ENCODE measurements around the gene LCE3B.
A peak's percentile ranks its signal among the peaks of the same experiment; 100 is the strongest.
"Not testable (repeated sequence)": the region's sequence is repeated elsewhere in the genome, so short reads cannot be mapped to it uniquely, and the experiment has no call there.

The LCE3B gene, protein sequence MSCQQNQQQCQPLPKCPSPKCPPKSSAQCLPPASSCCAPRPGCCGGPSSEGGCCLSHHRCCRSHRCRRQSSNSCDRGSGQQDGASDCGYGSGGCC

DNA sequence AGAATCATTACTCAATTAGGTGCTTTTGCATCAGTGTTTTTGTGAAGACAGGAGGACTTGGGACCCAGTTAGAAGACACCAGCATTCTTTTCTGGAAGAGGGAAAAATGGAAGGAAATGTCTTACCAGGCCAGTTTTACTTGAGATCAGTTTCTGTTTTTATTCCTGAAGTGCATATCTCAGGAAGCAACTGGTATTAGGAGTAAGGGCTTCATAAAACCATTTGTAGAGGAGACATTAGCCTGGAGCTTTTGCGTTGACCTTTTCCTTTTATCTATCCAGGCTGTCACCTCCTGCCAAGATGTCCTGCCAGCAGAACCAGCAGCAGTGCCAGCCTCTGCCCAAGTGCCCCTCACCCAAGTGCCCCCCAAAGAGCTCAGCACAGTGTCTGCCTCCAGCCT is at the start of gene LCE3B:
Gene LCE3B (plus strand): TSS at position 301 of the 400 bp plus-strand sequence. CDS start 0 bp downstream, at position 301.
- DNase-seq (ENCODE audit: low read depth), result no peak

DNA sequence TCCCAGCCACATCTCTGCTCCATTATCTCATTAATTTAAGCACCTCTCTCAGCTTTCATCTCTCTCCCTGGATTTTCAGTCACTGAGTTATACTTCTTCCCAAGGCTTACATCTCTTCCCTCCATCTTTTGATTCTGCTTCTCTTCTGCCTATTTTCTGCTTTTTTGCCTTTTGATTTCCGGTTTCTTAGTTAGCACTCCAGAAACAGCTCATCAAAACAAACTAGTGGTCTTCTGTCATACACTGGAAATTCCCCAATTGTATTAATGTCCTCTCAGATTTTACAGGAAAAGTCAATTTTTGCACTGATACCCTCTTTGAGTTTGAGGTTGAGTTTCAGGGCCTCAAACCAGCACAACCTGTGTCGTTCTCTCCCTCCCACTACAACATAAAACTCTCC is 48.5 kb upstream of the LCE3B start:
- no peak for DNase-seq (ENCODE audit: low read depth)

DNA sequence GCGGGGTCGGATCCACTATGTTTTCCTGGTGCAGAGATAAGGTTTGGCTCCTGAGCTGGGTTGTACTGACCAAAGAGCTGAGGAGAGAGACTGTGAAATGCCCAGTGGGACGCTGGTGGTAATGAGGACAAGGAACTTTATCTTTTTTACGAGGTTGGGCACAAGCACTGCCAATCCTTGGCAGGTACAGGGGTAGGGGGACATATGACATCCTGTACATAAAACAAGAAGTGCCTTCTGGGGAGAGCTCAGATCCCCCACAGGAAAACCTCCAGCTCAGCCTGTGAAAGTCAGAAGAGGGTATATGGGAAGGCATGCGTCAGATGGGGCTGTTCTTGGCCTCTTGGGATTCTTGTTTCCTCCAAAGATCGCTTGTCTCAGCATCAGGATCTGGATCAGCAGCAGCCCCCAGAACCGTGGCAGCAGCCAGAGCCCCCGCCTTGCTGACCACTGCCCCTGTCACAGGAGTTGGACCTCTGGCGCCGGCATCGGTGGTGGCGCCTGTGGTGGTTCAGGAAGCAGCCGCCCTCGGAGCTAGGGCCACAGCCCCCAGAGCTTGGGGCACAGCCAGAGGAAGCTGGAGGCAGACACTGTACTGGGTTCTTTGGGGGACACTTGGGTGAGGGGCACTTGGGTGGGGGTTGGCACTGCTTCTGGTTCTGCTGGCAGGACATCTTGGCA is 47.9 kb upstream of the LCE3B start:
- DNase-seq (ENCODE audit: low read depth), result no peak

DNA sequence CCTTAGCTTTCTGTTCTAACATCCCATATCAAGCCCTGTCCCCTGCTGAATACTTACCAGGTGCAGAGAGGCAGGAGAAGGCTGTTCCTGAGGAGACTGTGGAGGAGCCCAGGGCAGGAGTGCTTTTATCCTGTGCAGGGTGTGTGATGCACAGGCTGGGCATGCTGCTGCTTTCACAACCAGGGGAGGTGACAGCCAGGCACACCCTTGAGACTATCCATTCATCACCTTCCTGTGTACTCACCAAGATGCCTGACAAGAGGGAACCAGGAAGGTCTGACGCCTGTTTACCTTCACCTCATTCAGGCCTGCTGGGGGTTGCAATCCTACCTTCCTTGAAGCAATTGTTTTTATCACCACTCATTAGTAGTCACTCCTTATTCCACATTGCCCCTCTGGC is 46.9 kb upstream of the LCE3B start, which contains the start of gene LCE3E:
Gene LCE3E (minus strand): TSS at position 100 of the 400 bp plus-strand sequence. CDS start 572 bp downstream, outside the sequence.
- no peak for DNase-seq (ENCODE audit: low read depth)

DNA sequence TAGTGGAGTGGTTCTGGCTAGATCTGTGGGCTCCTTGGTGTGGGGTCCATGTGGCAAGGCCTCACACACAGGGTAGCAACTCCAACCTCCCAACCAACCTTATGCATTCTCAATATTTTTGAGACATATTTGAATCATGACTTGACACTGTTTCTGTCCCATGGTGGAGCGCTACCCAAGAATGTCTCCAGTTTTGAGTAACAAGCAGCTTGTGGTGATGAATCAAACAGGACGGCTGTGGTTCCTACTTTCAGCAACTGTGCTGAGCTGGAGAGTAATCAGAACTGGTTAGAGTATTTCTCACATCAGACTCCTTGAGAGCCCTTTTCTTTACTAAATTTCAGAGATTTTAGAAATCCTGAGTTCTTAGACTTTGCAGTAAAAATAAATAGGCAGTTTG is 36.4 kb upstream of the LCE3B start:
- no peak for DNase-seq (ENCODE audit: low read depth)

DNA sequence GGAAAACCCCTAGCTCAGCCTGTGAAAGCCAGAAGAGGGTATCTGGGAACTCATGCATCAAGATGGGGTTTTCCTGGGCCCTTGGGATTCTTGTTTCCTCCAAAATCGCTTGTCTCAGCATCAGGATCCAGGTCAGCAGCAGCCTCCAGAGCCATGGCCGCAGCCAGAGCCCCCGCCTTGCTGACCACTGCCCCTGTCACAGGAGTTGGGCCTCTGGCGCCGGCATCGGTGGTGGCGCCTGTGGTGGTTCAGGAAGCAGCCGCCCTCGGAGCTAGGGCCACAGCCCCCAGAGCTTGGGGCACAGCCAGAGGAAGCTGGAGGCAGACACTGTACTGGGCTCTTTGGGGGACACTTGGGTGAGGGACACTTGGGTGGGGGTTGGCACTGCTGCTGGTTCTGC is 34.1 kb upstream of the LCE3B start:
- DNase-seq (ENCODE audit: low read depth), result not testable (repeated sequence)

DNA sequence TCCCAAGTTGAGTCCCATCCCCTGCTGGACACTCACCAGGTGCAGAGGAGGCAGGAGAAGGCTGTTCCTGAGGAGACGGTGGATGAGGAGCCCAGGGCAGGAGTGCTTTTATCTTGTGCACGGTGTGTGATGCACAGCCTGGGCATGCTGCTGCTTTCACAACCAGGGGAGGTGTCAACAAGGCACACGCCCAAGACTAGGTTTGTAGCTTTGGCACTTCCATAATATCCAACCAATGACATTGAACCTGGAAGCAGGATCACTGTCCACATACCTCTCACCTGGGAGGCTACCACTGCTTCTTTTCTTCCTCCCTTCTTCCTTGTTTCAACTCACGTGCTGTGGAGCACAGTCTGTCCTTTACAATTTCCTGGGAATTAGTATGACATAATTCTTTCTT is 33.2 kb upstream of the LCE3B start, which contains the start of gene LCE3D:
Gene LCE3D (minus strand): TSS at position 84 of the 400 bp plus-strand sequence. CDS start 580 bp downstream, outside the sequence.
- no peak for DNase-seq (ENCODE audit: low read depth)

DNA sequence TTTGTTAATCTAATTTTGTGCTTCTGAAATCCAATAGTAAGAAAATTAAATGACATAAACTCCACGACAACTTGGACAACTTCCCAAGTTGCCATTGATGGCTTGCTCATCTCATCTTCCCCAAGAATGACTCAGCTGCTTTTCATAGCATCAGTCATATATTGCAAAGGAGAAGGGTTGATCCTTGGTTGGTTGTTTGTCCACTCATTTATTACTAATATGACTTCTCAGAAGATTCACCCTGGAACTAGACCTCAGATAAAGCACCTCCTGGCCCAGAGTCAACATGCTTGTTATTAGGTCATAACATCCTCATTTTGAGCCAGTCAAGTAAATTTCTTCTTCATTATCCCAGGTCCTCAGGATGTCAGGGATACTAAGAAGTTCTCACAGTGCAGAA is 31.0 kb upstream of the LCE3B start:
- DNase-seq (ENCODE audit: low read depth), result no peak

DNA sequence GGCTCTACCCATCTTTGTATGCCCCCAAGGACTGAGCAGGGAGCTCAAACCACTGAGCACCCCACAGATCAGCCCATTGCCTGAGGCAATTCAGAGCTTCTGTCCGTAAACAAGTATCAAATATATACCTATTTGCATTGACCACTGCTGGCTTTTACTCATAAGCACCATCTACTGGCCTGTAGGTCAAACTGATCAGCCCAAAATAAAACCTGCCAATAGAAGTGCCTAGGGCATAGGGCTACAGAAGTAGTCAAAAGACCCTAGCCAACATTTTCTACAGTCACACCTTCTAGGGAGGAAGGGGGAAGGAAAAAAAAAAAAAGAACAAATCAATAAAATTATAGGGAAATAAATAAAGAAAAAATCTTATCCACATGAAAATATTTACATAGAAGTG is 28.0 kb upstream of the LCE3B start:
- no peak for DNase-seq (ENCODE audit: low read depth)

DNA sequence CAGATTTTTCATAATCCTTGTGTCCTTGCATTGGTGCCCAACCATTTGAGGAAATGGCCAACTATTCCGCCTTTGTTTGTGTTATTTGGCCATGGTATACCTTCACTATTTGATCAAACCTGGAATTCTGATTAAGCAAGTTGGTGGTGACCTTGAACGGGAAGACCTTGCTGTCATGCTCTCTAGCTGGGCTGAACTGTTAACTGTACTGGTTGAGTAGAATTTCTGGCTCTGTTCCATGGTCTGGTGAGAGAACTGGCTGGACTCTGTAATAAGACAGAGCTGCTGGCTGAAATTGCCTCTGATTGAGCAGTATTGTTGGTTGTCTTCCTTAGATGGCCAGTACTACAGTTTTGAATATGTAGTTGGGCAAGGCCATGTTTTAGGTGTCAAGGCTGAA is 16.6 kb upstream of the LCE3B start:
- no peak for DNase-seq (ENCODE audit: low read depth)

DNA sequence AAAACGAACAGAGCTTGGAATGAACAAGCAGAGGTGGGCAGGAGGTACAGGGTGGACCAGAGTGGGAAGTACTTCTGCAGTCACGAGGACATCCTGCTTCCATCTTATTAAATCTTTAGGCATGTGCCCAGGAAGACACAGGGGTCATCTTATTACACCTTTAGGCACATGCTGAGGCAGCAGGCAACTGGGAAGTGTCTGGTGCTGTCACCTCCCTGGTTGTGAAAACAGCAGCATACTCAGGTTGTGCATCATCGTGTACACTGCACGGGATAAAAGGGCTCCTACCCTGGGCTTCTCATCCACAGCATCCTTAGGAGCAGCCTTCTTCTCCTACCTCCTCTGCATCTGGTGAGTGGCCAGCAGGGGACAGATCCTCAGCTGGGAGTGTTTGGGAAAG is 13.7 kb upstream of the LCE3B start, which contains the start of gene LCE3C:
Gene LCE3C (plus strand): TSS at position 301 of the 400 bp plus-strand sequence. CDS start 498 bp downstream, outside the sequence.
- DNase-seq (ENCODE audit: low read depth), result no peak

DNA sequence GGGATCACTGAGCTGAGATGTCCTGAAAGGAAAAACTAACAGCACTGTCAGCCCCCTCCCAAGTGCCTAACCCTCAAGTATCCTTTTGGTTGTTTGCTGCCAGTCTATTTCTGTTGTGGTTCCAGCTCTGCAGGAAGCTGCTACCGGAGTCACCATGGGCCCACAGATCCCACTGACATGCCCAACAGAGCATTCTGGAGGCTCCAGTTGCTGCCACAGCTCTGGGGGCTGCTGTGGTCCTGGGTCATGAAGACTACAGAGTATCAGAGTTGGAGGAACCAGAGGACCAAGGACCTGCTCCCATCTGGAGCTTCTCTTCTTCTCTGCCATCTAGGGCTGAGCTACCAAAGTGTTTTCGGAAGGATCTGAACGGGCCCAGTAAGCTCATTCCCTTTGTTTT is 8.4 kb downstream of the LCE3B start:
- DNase-seq (ENCODE audit: low read depth), result no peak

DNA sequence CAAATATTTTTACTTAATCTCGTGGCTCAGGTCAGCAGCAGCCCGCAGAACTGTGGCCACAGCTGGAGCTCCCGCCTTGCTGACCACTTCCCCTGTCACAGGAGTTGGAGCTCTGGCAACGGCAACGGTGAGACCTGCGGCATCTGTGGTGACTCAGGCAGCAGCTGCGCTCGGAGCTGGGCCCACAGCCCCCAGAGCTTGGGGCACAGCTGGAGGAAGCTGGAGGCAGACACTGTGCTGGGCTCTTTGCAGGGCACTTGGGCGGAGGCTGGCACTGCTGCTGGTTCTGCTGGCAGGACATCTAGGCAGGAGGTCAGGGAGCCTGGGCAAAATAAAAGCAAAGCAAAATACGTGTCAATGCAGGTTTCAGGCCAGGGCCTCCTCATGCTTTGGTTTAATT is 9.2 kb downstream of the LCE3B start, which contains the start of gene LCE3A:
Gene LCE3A (minus strand): TSS at position 301 of the 400 bp plus-strand sequence. CDS start 0 bp downstream, at position 301.
- DNase-seq (ENCODE audit: low read depth), result no peak

DNA sequence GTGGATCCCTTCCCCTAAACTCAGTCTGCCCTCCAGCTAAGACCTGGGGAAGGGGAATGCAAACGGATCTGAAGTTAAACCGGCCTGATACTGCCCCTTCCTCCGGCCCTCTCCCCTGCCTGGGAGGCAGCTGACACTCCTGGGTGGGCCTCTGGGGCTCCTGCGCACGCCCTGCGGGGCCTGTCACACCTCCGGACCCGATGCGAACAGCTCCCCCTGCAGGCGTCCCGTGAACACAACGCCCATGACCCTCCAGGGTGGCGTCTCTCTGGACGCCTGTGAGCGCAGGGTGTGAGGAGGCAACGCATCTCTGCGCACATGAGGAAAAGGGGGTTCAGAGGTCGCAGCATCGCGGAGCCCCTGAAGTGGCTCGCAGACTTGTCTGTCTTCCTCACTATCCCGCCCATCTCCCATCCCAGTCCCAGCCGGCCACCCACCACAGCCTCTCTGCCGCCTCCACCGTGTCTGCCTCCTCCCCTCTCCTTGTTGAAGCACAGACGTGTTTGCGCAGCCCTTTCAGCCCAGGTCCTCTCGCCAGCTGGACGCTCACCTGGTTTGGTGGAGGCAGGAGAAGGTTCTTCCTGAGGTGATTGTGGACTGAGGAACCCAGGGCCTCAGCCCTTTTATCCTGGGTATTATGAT is 9.7 kb downstream of the LCE3B start:
- no peak for DNase-seq (ENCODE audit: low read depth)

DNA sequence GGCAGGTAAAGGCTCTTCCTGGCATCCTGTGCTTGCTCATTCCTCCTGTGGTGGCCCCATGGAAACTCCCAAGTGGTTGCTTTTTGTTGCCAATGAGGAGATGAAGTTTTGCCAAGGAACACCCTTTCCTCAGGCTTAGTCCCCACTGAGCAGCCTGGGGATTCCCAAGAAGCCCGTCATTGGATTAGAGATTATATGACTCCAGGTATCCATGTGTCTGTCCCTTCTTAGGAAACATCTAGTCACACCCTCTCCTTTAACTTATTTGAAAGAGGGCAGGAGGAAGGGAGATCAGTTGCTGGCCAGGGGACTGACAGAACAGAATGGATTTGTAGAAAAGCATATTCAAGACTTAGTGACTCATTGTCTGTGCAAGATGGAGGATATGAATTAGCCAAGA is 13.1 kb downstream of the LCE3B start:
- no peak for DNase-seq (ENCODE audit: low read depth)

DNA sequence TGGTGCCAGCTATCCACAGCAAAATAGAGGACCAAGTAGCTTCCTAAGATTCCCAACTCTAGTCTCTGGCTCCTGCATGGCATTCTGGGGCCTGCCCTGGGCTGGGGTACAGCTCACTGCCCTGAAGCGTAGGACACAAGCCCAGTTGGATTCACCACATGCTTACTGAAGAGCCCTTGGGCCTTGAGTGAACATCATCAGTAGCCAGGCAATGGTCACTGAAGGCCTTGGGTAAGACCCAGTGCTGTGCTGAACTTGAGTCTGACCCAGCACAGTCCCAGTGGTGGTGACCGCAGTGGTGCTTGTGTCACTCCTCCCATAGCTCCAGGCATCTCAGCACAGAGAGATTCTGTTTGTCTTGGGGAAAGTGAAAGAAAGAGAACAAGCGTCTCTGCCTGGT is 17.0 kb downstream of the LCE3B start:
- DNase-seq (ENCODE audit: low read depth), result no peak

DNA sequence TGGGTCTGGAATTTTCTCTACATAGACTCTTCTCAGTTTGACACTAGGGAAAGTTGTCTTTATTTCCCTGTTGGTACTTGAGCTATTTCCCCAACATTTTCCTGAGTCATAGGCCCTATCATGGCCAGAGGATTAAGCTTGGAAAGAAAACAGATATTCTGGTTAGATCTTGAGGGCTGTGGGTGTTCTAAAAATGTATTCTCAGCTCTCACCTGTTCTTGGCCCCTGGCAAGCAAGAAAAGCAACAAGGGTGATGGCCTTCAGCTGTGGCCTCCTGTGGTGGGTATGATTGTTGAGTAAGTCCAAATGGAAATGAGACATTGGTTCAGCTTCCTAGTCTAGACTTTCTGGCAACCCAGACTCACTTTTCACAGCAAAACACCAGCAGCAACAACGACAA is 26.7 kb downstream of the LCE3B start:
- DNase-seq (ENCODE audit: low read depth), result no peak

DNA sequence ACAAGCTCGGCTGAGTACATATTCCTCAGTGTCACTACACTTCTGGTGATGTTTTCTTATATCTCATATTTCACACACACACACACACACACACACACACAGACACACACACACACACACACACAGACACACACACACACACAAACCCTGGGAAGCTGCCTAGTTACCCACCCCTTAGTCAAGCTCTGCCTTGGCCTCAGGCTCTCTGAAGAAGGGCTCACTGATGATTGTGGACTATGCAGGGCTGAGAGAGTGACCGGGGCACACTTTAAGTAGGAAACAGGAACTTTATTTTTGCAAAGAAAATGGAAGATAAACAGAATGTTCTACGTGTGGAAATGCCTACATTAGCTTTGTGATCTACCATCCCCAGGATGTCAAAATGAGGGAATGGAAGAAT is 30.3 kb downstream of the LCE3B start:
- no peak for DNase-seq (ENCODE audit: low read depth)

DNA sequence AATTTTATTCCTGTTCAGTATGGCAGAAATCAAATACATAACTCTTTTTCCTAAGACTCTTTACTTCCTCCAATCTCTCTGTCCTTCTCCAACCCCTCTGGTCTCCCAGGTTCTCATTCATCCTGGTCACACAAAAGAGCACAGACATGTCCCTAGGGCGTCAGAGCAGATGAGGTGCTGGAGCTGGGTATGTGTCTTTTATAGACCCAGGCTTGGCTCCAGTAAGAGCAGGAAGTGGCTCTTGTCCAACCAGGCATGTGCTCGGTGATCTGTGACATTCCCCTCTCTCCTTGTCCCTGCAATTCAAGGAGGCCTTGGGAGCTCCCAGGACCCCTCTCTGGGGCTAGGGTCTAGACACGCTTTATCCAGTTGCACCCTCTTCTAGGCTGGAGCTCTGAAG is 31.5 kb downstream of the LCE3B start:
- no peak for DNase-seq (ENCODE audit: low read depth)

DNA sequence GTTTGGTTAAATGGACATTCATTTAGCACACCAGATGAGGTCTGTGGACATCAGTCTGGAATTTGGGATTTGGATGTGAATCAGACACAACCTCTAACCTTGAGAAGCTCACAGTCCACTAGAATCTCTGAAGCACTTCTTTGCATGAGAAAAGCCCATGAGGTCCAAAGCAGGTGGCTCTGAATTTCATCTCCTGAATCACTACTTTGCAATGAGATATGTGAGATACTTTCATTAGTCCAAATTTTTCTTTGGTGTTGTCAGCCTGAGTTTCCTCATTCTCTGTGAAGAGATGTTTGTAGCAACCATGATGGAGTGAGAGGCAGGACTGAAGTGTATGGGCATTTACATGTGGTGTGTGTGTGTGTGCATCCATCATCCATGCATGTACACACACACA is 33.0 kb downstream of the LCE3B start:
- no peak for DNase-seq (ENCODE audit: low read depth)

DNA sequence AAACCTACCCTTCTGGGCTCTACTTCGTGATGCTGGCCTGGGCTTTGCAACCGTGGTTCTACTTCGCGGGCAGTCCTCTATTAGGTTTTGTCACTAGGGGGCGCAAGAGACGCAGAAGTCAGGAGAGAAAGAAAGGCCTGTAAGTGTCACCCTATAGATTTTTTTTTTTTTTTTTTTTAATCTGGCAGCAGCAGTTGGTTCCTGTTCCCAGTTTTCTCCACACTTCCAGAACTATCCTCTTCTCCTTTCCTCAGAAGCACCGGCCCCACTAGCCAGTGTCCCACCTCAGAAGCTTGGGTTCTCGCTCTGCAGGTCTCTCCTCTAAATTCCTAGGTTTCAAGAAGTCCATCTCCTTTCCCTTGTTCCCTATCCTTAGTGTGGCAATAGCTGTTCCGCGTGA is 40.5 kb downstream of the LCE3B start:
- DNase-seq (ENCODE audit: low read depth), result peak; percentile 15

DNA sequence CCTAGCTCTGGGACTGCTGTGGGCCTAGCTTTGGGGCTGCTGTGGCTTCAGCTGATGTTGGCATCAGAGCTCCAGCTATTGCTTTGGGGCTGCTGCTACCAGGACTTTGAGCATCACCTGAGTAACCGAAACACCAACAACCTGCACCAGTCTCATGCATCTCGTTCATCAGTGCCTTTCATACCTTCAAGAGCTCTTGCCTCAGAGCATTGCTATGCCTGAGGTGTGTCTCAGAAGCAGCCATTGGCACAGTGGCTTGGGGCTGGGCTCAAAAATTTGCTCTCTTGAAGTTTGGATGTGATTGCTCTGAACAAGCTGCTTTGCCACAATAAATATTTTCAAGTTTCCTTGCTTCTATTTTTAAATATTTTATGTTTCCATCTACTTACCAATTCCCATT is 42.8 kb downstream of the LCE3B start:
- DNase-seq (ENCODE audit: low read depth), result no peak

DNA sequence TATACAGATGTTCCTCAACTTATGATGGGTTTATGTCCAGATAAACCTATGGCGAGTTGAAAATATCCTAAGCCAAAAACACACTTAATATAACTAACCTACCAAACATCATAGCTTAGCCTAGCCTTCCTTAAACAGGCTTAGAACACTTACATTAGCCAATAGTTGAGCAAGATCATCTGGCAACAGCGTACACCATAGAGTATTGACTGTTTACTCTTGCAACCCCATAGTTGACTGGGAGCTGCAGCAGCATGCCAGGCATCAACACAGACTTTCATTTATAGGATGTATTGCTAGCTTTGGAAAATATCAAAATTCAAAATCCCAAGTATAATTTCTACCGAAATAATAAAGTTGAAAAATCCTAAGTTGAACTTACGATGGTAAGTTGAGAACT is 44.1 kb downstream of the LCE3B start:
- DNase-seq (ENCODE audit: low read depth), result no peak
